SW480 (cell line): ENCODE results near the gene TMEM260.

Experiments
- DNase-seq: peaks from one replicate; pipeline ENCODE4 v3.0.0-alpha.2; 2016; ENCODE audit warnings: low spot score

Gene TMEM260

DNA sequence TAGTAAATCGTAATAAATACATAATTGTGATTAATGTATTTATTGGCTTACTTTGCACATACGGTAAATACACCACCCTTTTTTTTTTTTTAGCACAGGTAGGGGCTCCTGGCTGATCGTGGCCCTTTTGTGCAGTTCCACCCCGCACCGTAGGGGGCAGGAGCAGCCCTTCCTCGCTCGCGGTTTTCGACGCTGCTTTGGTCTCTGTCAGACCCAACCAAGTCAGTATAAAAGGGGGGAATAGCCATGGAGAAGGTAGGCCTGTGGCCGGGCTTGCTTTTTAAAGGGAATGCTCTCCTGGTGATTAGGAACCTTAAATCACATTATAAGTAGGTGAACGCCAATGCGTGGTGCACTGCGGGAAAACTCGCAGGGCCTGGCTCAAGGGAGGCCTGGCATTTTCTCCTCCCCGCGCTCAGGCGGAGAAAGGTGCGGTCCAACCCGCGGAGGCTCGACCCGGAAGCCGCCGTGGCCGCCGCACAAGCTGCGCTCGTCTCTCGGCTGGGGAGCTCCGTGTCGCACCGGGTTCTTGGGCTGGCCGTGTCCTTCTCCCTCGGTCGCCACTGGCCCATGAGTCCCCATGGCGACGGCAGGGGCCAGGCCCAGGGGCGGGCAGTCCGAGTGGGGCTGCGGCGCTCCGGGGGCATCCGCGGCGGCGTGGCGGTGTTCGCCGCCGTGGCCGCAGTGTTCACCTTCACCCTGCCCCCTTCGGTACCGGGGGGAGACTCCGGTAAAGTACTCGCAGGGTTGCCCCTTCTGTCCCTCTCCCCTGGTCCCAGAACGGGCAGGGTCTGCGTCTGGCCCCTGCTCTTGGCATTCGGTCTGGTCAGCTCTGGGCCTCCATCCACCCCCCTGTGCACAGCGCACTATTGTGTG, at the start of gene TMEM260:
TMEM260 (plus strand) TSS at position 454 of the 876 bp plus-strand sequence; CDS start at position 571, 117 bp downstream.
- DNase-seq: peak; percentile 82

- no peak for DNase-seq
Measured at GRCh38 chr14:56532546-56532945, 47.1 kb upstream of the TMEM260 start.

DNA sequence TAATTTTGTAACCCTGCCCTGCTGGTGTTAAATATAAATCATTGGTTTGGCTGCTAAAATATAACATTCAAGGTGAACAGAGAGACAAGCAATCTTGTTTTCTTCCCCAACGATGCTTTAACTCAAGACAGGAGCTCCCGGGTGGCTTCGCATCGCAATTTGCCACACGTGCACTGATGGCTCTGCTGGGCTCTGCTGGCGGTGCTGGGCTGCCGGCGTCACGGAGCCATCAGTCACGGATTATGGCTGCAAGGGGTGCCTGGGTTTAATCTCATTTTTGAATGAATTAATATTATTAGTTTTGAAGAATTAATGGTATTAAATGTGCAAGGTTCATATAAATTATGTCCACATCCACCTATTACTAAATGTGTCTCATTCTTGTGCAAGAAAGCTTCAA, 44.9 kb upstream of the TMEM260 start:
- DNase-seq: no peak

- no peak for DNase-seq
Measured at GRCh38 chr14:56539862-56540261, 39.7 kb upstream of the TMEM260 start.

DNA sequence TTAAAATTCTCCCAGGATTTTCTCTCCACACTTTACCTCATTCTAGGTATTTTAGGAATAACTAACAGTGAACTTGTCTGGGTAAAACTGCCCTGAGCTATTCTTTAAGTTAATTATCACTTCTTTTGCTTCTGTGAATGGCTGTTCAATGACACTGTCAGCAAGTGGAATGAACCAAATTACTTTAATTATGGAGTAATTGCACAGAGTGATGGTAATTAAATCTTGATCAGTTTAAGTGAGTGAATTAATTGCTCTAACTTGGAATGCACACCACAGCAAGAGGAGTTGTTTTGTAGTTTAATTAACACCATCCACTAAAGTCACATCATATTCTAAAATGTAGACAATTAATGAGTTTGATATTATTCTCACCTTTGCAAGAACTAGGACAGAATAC, 36.2 kb upstream of the TMEM260 start:
- no peak for DNase-seq

- no peak for DNase-seq
Measured at GRCh38 chr14:56549721-56550120, 29.9 kb upstream of the TMEM260 start.

DNA sequence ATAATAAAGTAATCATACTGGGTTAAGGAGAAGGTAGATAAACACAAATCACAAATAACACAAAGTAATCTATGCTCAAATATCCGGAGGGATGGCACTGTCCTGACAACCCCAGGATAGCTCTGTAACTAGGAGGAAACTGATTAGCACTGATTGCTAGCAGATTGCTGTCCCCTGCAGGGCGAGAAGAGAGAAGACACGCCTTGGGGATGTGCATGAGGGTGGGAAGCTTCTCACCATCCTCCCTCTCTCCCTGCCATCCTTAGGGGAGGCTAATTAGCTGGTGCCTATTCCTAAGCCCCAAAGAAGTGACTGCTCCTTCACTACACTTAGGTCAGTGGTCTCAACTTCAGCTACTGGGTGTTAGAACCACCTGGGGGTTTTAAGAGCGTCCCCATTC, 27.0 kb upstream of the TMEM260 start:
- DNase-seq: no peak

- no peak for DNase-seq
Measured at GRCh38 chr14:56554301-56554700, 25.3 kb upstream of the TMEM260 start.

GRCh38 chr14:56555921-56556570, 23.6 kb upstream of the TMEM260 start:
- DNase-seq: peak; percentile 75

DNA sequence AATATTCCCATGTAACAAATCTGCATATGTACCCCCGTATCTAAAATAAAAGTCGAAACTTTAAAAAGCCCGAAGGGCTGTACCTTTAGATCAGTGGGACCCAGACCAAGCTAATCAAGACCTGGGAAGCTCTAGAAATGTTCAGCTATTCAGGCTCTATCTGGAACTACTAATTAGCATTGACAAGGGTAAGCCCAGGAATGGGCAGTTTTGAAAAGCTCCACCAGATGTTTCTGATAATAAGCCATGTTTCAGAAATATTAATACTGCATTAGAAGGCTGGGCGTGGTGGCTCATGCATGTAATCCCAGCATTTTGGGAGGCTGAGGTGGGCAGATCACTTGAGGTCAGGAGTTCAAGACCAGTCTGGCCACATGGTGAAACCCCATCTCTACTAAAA, 20.4 kb upstream of the TMEM260 start:
- DNase-seq: no peak

- no peak for DNase-seq
Measured at GRCh38 chr14:56561606-56562005, 18.0 kb upstream of the TMEM260 start.

DNA sequence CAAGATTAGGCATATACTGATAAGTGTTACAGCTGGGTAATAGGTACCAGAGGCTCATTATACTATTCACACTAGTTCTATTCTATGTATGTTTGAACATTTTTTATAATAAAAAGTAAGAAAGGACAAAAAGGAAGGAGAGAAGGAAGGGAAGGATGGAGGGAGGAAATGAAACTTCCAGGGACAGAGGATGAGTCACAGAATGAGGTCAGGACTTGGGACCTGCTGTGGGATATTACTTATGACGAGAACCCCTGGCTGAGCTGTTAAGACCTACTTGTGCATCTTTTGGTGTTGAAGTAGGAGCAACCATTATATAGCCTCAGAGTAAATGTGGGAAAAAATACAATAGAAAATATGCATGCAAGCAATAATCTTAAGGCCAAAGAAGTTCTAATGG, 16.7 kb upstream of the TMEM260 start:
- no peak for DNase-seq

- DNase-seq: no peak
Measured at GRCh38 chr14:56569174-56569573, 10.4 kb upstream of the TMEM260 start.

GRCh38 chr14:56570295-56570694, 9.3 kb upstream of the TMEM260 start:
- no peak for DNase-seq

DNA sequence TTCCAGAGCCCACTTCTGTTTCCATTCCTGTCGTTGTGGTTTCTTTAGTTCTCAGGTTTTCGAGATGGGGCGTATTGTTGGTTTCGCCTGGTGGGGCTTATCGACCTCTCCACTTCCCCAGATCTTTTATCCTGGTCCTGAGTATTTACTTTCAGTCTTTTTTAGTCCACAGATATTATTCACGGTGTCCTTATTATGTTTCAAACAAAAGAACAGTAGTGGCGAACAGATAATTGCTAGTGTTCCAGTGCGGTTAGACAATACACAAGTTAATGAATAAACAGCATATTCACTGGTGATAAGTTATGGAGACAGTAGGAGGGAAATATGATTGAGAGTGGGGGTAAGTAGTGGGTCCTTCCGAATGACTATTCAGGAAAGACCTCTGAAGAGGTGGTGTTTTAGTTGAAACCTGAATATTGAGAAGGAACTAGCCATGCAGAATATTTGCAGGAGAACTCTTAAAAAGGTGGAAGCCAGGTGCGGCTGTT, 668 bp downstream of the TMEM260 start:
- DNase-seq: peak; percentile 36

GRCh38 chr14:56581041-56581727, 1.6 kb downstream of the TMEM260 start:
- no peak for DNase-seq

DNA sequence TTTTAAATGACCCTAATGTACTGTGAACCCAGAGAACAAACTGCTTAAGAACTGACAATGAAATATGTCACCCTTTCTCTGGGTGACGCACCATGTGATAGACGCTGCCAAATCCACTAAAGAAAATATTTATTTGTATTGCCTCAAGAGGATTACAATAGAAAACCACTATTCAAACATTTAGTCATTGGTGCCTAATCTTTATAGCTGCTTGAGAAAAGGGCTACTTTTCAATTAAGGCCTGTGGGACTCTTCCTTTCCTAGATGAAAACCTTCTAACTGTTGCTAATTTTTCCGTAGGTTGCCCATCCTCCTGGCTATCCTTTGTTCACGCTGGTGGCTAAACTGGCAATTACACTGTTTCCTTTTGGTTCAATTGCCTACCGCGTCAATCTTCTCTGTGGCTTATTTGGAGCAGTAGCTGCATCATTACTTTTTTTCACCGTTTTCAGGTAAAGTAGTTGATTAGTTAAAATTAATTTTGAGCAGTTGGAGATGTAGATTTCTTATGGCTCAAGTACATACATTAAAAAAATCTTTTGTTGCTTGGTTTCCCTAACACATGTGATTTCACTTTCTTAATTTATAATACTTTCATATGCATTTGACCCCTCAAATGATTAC, 6.0 kb downstream of the TMEM260 start:
- no peak for DNase-seq

DNA sequence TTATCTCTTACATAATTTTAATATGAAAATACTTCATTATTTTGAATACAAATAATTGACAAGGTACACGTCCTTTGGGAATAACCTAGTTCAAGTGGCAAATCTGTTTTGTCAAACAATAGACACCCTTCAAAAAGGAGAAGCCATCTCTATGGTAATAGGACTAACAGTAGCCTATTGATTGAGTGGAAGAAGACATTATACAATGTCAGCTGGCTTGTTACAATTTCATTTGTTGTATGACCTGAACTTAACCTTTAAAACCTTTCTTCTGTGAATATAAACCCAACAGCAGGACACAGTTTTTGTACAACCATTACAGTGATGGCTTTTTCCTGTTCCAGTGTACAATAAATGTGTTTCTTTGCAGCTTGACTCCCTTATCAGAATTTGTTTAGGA, 8.1 kb downstream of the TMEM260 start:
- DNase-seq: no peak

GRCh38 chr14:56590535-56590960, 10.9 kb downstream of the TMEM260 start:
- DNase-seq: no peak

DNA sequence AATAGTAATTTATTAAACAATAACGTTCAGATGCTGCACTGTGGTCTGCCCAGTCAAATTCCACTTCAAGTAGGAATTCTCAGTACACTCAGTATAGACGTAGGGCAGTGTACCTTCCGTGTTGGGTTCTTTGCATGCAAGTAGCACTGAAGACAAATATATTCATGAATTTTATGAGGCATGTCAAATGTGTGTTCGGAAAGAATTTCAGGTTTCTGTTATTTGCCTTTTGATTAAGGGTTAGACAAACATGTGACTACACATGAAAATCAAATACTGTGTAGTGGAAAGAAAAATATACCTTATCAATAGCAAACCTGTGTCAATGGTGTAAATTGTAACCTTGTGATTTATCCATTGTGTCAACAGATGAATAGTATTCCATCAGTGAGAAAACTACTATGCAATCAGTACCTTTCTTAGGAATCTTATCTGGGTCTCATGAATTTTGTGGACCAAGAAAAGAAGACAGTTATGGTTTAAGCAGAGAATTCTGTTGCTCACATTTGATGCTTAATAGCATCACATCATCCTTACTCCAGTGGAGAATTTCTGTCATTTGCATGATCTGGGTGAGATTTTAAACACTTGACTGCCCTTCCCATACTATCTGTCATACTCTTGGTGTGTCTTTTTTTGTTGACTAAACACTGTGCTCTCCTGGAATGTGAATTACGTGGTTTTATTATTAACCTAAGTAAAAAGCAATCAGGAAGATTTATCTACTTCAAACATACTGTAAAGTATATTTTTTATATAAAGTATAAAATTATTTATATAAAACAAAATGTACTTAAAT, 13.3 kb downstream of the TMEM260 start:
- DNase-seq: no peak

DNA sequence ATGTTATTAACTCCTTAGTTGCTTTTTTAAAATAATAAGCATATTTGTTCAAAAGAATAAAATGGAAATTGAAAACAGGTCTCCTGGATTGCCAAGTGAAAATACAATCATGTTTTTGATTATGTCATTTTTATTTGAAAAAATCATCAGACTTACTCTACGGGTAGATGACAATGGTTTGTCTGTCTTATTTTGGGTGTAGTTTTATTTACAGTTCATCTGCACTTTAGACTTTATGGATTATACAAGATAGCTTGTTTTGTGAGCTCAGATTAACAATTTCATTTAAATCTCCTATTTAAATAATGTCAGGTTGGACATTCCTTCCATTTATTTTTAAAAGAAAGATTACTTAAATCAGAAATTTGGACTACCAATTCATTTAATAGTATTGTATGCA, 14.8 kb downstream of the TMEM260 start:
- no peak for DNase-seq
